GM19351 (cell line): ENCODE measurements around the gene DOCK1.

Experiments used
- ATAC-seq: cut with Tn5 transposase; IDR thresholded peaks from one replicate; pipeline ENCODE4 v1.9.1; 2021; ENCODE audit warnings: mild to moderate bottlenecking, moderate library complexity; ENCODE audit not compliant: unreplicated experiment

DOCK1 gene

DNA sequence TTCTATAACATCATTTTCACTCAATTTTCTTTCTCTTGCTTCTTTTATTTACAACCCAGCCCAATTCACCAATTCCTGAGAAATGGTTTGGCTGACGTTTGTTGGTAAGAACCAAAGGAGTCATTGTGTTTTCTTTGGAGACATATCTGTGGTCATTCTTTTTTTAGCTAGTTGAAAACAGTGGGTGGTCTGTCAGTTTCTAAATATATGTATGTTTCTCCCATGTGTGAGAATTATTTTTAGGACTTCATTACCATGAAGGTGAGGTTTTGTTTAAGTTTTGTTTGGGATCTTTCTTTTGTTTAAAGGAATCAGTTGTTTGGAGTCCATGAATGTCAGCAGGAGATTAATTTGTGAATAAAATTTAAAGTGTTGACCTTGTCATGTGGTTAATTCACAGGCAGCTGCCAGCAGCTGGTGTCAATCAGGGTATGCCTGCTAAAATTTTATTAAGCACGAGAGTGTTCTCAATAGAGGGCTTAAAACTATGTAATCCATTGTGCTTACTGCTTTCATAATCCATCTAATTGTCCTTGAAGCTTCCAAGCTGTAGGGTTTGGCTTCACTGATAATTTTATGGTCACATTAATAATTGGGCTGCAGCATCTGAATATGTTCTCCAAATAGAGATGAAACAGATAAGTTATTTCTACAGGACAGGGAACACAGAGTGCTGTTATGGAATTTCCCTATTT is 252.4 kb downstream of the DOCK1 start:
- ATAC-seq: no peak

DNA sequence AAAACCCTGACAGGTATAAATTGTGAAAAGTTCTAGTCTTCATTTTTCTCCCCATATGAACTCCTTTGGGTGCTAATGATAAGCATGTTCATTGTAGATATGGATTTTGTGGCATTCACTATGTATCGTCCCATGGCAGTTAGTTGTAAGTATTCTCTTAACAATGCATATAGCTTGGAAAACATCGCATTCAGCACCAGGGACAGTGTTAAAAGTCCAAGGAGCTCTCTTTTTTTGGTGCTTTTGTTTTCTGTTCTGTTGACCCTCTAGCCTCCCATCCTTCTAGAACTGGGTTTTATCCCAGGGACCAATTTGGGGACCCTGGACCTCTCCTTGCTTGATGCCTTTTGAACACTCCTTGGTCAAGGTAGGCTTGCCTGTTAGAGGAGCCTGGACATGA is 253.4 kb downstream of the DOCK1 start:
- ATAC-seq: no peak

- ATAC-seq: no peak
Observed at GRCh38 chr10:127159648-127160245, 254.5 kb downstream of the DOCK1 start.

GRCh38 chr10:127161482-127161881 is 256.3 kb downstream of the DOCK1 start:
- ATAC-seq: no peak

GRCh38 chr10:127162841-127163240 is 257.6 kb downstream of the DOCK1 start:
- no peak for ATAC-seq

DNA sequence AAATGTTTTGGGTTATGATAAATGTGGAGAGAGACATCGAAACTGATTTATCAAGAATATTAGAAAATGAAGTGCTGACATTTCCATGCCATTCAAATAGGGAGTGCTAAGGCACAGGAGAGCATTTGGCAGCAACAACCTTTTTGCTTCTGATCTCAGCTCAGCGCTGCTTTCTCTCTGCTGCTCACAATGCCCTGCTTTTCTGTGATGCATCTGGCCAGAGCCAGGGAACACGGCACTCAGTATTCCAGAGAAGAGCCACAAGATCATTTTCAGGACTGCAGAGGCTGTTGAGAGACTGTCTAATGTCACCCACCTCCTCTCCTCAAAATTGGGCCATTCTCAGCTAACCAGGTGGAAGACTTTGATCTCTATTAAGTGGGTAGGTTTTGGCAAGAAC is 263.0 kb downstream of the DOCK1 start:
- no peak for ATAC-seq

GRCh38 chr10:127174866-127175265 is 269.6 kb downstream of the DOCK1 start:
- ATAC-seq: no peak

DNA sequence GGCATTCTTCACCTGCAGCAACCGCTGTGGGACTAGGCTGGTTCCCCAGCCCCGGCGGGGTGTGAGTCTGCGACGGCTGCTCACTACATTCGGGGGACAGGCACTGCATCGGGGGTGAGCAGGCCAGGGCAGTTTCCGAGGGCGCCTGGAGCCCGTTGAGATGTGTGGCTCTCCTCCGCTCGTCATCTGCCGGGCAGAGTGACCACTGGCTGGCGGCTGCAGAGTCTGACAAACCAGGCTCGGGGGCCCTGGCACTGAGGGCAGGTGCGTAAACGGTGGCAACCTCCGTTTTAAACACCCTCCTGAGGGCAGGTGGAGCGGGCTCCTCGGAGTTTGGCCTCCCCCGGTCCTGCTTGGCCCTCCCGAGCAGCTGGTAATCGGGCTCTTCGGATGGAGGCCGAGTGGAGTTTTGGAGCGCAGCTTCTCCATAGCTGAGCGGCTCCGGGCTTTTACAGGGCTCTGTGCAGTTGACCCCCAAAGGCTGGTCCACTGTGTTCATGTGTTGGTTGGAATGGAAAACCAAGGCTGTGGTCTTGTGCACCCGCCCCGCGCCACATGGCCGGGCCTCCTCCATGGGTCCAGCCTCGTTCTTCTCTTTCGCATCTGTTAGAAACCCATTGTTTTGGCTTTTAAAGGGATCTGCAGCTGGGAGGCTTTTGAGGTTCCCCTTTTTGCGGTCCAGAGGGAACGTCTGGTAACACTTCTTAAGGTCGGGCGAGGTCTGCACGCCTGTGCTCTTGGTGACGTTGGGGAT is 270.3 kb downstream of the DOCK1 start:
- ATAC-seq: no peak

- no peak for ATAC-seq
Observed at GRCh38 chr10:127176649-127177048, 271.4 kb downstream of the DOCK1 start.

- ATAC-seq: no peak
Observed at GRCh38 chr10:127179612-127180250, 274.5 kb downstream of the DOCK1 start.

- no peak for ATAC-seq
Observed at GRCh38 chr10:127182161-127182560, 276.9 kb downstream of the DOCK1 start.

- ATAC-seq: no peak
Observed at GRCh38 chr10:127184582-127184981, 279.4 kb downstream of the DOCK1 start.

GRCh38 chr10:127186813-127187212 is 281.6 kb downstream of the DOCK1 start:
- ATAC-seq: no peak

DNA sequence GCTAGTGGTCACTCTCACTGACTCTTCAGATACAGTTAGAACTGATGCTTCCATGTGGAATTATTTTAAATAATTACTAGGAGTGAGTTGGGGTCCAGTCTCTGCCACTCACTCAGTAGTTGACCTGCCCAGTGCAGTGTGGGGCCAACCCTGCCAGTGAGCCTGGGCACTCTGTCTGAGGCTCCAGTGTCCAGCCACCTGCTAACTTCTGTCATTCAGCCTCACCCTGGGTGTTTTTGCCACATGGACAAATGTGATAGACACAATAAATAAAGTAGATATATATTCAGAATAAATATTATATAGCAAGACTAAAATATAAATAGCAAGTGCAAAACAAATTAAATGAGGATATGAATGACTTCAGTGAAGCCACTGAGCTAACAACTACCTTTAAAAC is 284.0 kb downstream of the DOCK1 start:
- ATAC-seq: no peak

GRCh38 chr10:127190427-127190826 is 285.2 kb downstream of the DOCK1 start:
- no peak for ATAC-seq

DNA sequence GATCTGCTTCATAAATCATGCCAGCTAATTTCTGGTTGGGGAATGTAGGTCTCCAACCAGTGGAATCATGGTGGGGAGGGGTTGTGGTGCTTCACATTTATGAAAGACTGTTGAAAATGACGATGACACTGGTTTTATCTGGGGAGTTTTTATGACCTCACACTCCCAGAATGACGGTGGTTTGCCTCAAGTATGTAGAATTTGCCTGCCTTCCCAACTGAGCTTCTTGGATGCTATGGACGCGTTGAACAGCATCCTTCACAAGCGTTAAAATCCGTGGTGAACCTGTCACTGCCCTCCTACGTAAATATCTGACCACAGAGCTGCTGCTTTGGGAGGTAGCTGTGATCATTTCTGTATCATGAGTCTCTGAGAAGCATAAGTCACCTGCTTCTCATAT is 287.9 kb downstream of the DOCK1 start:
- no peak for ATAC-seq

- no peak for ATAC-seq
Observed at GRCh38 chr10:127194111-127194510, 288.9 kb downstream of the DOCK1 start.

GRCh38 chr10:127194599-127194998 is 289.4 kb downstream of the DOCK1 start:
- ATAC-seq: no peak

- ATAC-seq: no peak
Observed at GRCh38 chr10:127195041-127195506, 289.8 kb downstream of the DOCK1 start.

DNA sequence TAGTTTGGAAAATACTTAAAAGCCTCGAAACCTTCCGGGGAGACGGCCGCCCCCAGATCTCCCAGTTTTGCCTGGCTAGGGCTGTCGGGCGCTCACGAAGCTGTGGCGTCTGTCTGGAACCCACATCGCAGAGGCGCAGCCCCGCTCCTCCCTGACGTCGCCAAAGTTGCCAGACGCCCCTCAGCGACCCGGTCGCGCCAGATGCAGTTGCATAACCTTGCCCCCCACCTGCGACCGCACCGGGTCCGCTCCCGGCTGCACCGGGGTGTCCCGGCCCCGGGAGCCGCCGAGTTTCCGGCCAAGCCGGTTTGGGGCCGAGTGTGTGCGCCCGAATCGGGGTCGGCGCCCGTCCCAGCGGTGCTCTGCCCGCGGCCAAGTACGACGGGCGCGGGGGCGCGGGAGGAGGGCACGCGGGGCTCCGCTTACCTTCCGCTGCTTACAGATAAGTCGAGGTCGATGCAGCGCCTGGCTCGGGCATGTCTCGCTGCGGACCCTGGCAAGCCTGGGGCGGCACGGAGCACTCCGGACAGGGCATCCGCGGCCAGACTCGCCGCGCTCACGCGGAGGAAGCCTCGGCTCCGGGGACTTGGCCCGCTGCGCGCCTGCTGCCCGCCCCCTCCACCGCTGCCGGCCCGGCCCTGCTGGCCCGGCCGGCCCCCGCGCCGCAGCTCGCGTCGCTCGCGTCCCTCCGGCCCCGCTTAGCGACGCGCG is 290.5 kb downstream of the DOCK1 start:
- no peak for ATAC-seq
